ENCODE results near the gene POU6F2. TPM values are rescaled to one million over a fixed set of nuclear protein-coding genes. Genes with fewer than 3 reads are reported as not detected.

Gene POU6F2
- total RNA-seq, 6 experiments from 2014 or later, result 0.12 to 2.1 (median 0.64) TPM; not detected in 2

- no peak overlapping the region for H3K27ac ChIP-seq
- DNase-seq (peak in 1 of 3 donors; percentile 48), ATAC-seq (peak in 2 of 4 donors; percentile 66 to 81)
- no peaks in the 10 kb centered on the region for H3K36me3 ChIP-seq
- H3K4me1 ChIP-seq, result no peaks in the 10 kb centered on the region
- 27% methylated on average over 6 of the region's 6 CpGs for WGBS (ENCODE audit: insufficient coverage, low coverage, low lambda C conversion rate, missing lambda C conversion rate)
- TF ChIP-seq CTCF (IDR thresholded peaks at IDR 0.05), result no peak
- TF ChIP-seq POLR2A (IDR thresholded peaks at IDR 0.05), result no peak
- H3K4me3 ChIP-seq, result no peak overlapping the region
- H3K9me3 ChIP-seq, result no peaks in the 10 kb centered on the region
- intact Hi-C loops (cut with DNase I), result no loop called here
- no peaks in the 10 kb centered on the region for H3K27me3 ChIP-seq
Observed at GRCh38 chr7:39313974-39314373, 336.3 kb downstream of the POU6F2 start.

GRCh38 chr7:39317107-39317506 lies 339.4 kb downstream of the POU6F2 start:
- TF ChIP-seq POLR2A (IDR thresholded peaks at IDR 0.05) (no peak), CTCF (IDR thresholded peaks at IDR 0.05) (no peak)
- Histone ChIP-seq H3K4me3 (no peak overlapping the region), H3K36me3 (no peaks in the 10 kb centered on the region), H3K27me3 (no peaks in the 10 kb centered on the region), H3K27ac (no peak overlapping the region), H3K4me1 (no peaks in the 10 kb centered on the region), H3K9me3 (no peaks in the 10 kb centered on the region)
- WGBS (ENCODE audit: insufficient coverage, low coverage, low lambda C conversion rate, missing lambda C conversion rate), result 62% methylated on average over 5 of the region's 5 CpGs
- no peak for ATAC-seq
- intact Hi-C loops (cut with DNase I), result no loop called here
- no peak for DNase-seq

GRCh38 chr7:39317896-39318295 lies 340.2 kb downstream of the POU6F2 start:
- WGBS (ENCODE audit: insufficient coverage, low coverage, low lambda C conversion rate, missing lambda C conversion rate), result 59% methylated on average over 5 of the region's 5 CpGs
- intact Hi-C loops (cut with DNase I), result no loop called here
- ATAC-seq, result no peak
- Histone ChIP-seq H3K36me3 (no peaks in the 10 kb centered on the region), H3K9me3 (no peaks in the 10 kb centered on the region), H3K4me1 (no peaks in the 10 kb centered on the region), H3K27ac (no peak overlapping the region), H3K4me3 (no peak overlapping the region), H3K27me3 (no peaks in the 10 kb centered on the region)
- no peak for DNase-seq
- TF ChIP-seq CTCF (IDR thresholded peaks at IDR 0.05), result no peak
- TF ChIP-seq POLR2A (IDR thresholded peaks at IDR 0.05), result no peak

GRCh38 chr7:39321245-39321644 lies 343.5 kb downstream of the POU6F2 start:
- no peaks in the 10 kb centered on the region for H3K9me3 ChIP-seq
- TF ChIP-seq CTCF (IDR thresholded peaks at IDR 0.05), result no peak
- DNase-seq, result no peak
- no peaks in the 10 kb centered on the region for H3K4me1 ChIP-seq
- WGBS (ENCODE audit: insufficient coverage, low coverage, low lambda C conversion rate, missing lambda C conversion rate), result 49% methylated on average over 3 of the region's 3 CpGs
- no peak overlapping the region for H3K27ac ChIP-seq
- no peaks in the 10 kb centered on the region for H3K36me3 ChIP-seq
- H3K4me3 ChIP-seq, result no peak overlapping the region
- no peak for ATAC-seq
- intact Hi-C loops (cut with DNase I), result no loop called here
- no peaks in the 10 kb centered on the region for H3K27me3 ChIP-seq

GRCh38 chr7:39321909-39322498 lies 344.3 kb downstream of the POU6F2 start:
- H3K36me3 ChIP-seq, result no peaks in the 10 kb centered on the region
- DNase-seq, result no peak
- ATAC-seq, result no peak
- TF ChIP-seq CTCF (IDR thresholded peaks at IDR 0.05) (no peak), POLR2A (IDR thresholded peaks at IDR 0.05) (no peak)
- no peaks in the 10 kb centered on the region for H3K27me3 ChIP-seq
- H3K4me3 ChIP-seq, result no peak overlapping the region
- 67% methylated on average over 7 of the region's 8 CpGs for WGBS (ENCODE audit: insufficient coverage, low coverage, low lambda C conversion rate, missing lambda C conversion rate)
- H3K9me3 ChIP-seq, result no peaks in the 10 kb centered on the region
- intact Hi-C loops (cut with DNase I), result no loop called here
- no peaks in the 10 kb centered on the region for H3K4me1 ChIP-seq
- H3K27ac ChIP-seq, result no peak overlapping the region

All from right lobe of liver (tissue), 6 donors.